Measurements from ENCODE around the gene IQCN. TPM values are rescaled to one million over a fixed set of nuclear protein-coding genes. Genes with fewer than 3 reads are reported as not detected.

The IQCN gene
- total and polyA plus RNA-seq, 10 of the 15 experiments (the other 5 are each of a cell fraction or from before 2014, with no cell fraction given), result 0.01 to 0.54 (median 0.23) TPM; not detected in 3

DNA sequence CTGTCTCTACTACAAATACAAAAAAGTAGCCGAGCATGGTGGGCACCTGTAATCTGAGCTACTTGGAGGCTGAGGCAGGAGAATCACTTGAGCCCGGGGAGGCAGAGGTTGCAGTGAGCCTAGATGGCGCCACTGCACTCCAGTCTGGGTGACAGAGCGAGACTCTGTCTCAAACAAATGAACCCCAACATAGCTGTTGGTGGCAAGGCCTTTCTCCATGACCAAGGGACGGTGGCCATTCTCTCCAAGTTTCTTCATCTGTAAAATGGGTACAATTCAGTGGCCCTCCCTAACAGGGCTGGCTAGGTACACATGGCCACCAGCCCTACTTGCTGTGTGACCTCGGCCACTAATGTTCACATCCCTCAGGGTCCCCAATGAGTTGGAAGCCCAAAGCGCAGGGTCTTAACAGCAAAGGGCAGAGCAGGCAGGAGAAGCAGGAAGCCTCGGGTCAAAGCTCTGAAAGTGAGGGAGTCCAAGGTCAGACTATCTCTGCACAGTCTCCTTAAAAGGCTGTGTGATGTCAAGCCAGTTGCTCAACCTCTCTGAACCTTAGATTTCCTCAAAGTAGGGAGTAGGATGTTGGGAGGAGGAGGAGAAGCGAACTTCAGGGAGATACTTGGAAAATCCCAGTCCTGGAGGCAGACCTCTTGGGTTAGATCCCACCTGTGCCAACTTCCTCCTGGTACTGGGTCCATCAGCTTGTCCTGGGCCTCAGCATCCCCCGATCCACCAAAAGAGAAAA is 4.4 kb upstream of the IQCN start:
- Histone ChIP-seq H3K9ac (ENCODE audit: control insufficient read depth, insufficient read depth, low read length) (peak overlapping the region; percentile 93), H3K4me1 (ENCODE audit: control insufficient read depth, insufficient read depth, low read length) (peaks cover 21% of the 10 kb centered on the region), H3K4me3 (peak overlapping the region; percentile 98), H3K9me3 (replicated peaks; ENCODE audit: control insufficient read depth, insufficient read depth, low read length) (no peaks in the 10 kb centered on the region), H3K27me3 (replicated peaks in 1 of 2; ENCODE audit: control insufficient read depth in 2 of 2, insufficient read depth in 2 of 2, low read length in 1 of 2) (no peaks in the 10 kb centered on the region), H3K27ac (ENCODE audit: control insufficient read depth, insufficient read depth) (peak overlapping the region; percentile 60), H4K20me1 (ENCODE audit: control insufficient read depth, insufficient read depth) (peaks cover 14% of the 10 kb centered on the region), H3K4me2 (ENCODE audit: control insufficient read depth, insufficient read depth) (peak overlapping the region; percentile 91), H3K79me2 (ENCODE audit: control insufficient read depth, insufficient read depth, low read length) (peaks cover 40% of the 10 kb centered on the region), H3K36me3 (ENCODE audit: control insufficient read depth in 2 of 2, insufficient read depth in 2 of 2, low read length in 1 of 2) (peaks cover 0 to 4% of the 10 kb centered on the region in 2 experiments; a peak in 2 of 4 replicates), H2AFZ (ENCODE audit: control insufficient read depth, low read depth, low read length) (no peak overlapping the region)
- ChIA-PET CTCF (interaction anchor here (0.9 to 14.1 kb wide), 34 partner anchors 9 to 165 kb away, joined by 3 to 516 read pairs (median 6); partner anchors contain the start of genes LSM4, PGPEP1 and RAB3A), POLR2A (interaction anchor here (0.7 to 8.4 kb wide), 16 partner anchors 13 to 308 kb away, joined by 3 to 206 read pairs (median 23); partner anchors contain the start of genes LSM4, PGPEP1 and RAB3A), SMC1A (ENCODE audit: uncharacterized antibody, unreplicated experiment) (interaction anchor here (0.9 to 6.3 kb wide), 26 partner anchors 9 to 137 kb away, joined by 3 to 176 read pairs (median 5); partner anchors contain the start of genes LRRC25, LSM4 and MPV17L2), RAD21 (ENCODE audit: unreplicated experiment) (interaction anchor here (0.6 to 7.1 kb wide), 23 partner anchors 13 to 141 kb away, joined by 3 to 259 read pairs (median 11); partner anchors contain the start of genes LSM4, MPV17L2, PGPEP1 and RAB3A)
- BruUV-seq (replicated peaks), result no TSS peak
- no peak for DNase-seq (ENCODE audit: low read depth, low spot score)
- FAIRE-seq, result peak; percentile 85
- intact Hi-C loops (cut with micrococcal nuclease; ENCODE audit: unreplicated experiment) (loop anchor here (1.0 to 5.0 kb wide), 4 partner anchors 27 to 64 kb away; partner anchors contain the start of genes LSM4 and PGPEP1), in situ Hi-C loops (cut with MboI) (loop anchor here (5.0 kb wide), 2 partner anchors 44 to 129 kb away; partner anchors contain the start of gene LSM4)
- 17% methylated on average over 10 of the region's 10 CpGs for WGBS (ENCODE audit: insufficient coverage, insufficient replicate concordance, low lambda C conversion rate, missing lambda C conversion rate)
- ATAC-seq, result no peak
- TF ChIP-seq NFXL1 (IDR thresholded peaks at IDR 0.05; ENCODE audit: borderline replicate concordance), result 0 out of 2 replicates have a peak, but pooled peaks have one; percentile 84
- 0 out of 2 replicates have a peak, but pooled peaks have one; percentile 25 for TF ChIP-seq MXI1 (IDR thresholded peaks at IDR 0.05; ENCODE audit: low read depth, low read length)
- TF ChIP-seq RAD21 (IDR thresholded peaks at IDR 0.05; ENCODE audit: insufficient read depth, low read depth, low read length), result no peak
- TF ChIP-seq BACH1 (IDR thresholded peaks at IDR 0.05; ENCODE audit: borderline replicate concordance), result peak; percentile 11; the same call in 1 of the 2 replicates
- TF ChIP-seq ZNF384 (IDR thresholded peaks at IDR 0.05; ENCODE audit: borderline replicate concordance, low read depth, low read length), result no peak
- TF ChIP-seq BRCA1 (IDR thresholded peaks at IDR 0.05; ENCODE audit: low read depth, low read length), result no peak
- TF ChIP-seq WRNIP1 (IDR thresholded peaks at IDR 0.05; ENCODE audit: borderline replicate concordance, low read depth, low read length), result no peak
- no peak for TF ChIP-seq SRF (IDR thresholded peaks at IDR 0.05; ENCODE audit: low read depth in 2 of 2, low read length in 2 of 2)
- TF ChIP-seq IKZF1 (conservative IDR thresholded peaks at IDR 0.05), result no peak
- no peak for TF ChIP-seq ZNF207 (IDR thresholded peaks at IDR 0.05; ENCODE audit: borderline replicate concordance)
- TF ChIP-seq, protein P1, sequence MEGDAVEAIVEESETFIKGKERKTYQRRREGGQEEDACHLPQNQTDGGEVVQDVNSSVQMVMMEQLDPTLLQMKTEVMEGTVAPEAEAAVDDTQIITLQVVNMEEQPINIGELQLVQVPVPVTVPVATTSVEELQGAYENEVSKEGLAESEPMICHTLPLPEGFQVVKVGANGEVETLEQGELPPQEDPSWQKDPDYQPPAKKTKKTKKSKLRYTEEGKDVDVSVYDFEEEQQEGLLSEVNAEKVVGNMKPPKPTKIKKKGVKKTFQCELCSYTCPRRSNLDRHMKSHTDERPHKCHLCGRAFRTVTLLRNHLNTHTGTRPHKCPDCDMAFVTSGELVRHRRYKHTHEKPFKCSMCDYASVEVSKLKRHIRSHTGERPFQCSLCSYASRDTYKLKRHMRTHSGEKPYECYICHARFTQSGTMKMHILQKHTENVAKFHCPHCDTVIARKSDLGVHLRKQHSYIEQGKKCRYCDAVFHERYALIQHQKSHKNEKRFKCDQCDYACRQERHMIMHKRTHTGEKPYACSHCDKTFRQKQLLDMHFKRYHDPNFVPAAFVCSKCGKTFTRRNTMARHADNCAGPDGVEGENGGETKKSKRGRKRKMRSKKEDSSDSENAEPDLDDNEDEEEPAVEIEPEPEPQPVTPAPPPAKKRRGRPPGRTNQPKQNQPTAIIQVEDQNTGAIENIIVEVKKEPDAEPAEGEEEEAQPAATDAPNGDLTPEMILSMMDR (IDR thresholded peaks at IDR 0.05 in 2 of 3, conservative IDR thresholded peaks at IDR 0.05 in 1 of 3; ENCODE audit: control insufficient read depth in 2 of 3, extremely low read depth in 1 of 3, insufficient read depth in 1 of 3, low read depth in 3 of 3, low read length in 3 of 3), result peak; percentile 1 to 43 (median 38); a peak in 3 of 6 replicates
- TF ChIP-seq MYC (IDR thresholded peaks at IDR 0.05; ENCODE audit: insufficient read depth, insufficient read length, insufficient replicate concordance, low read length, severe bottlenecking), result no peak
- TF ChIP-seq, protein P2, sequence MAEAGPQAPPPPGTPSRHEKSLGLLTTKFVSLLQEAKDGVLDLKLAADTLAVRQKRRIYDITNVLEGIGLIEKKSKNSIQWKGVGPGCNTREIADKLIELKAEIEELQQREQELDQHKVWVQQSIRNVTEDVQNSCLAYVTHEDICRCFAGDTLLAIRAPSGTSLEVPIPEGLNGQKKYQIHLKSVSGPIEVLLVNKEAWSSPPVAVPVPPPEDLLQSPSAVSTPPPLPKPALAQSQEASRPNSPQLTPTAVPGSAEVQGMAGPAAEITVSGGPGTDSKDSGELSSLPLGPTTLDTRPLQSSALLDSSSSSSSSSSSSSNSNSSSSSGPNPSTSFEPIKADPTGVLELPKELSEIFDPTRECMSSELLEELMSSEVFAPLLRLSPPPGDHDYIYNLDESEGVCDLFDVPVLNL (IDR thresholded peaks at IDR 0.05; ENCODE audit: low read depth, low read length), result no peak
- no peak for TF ChIP-seq LARP7 (IDR thresholded peaks at IDR 0.05)
- TF ChIP-seq EZH2 (IDR thresholded peaks at IDR 0.05; ENCODE audit: borderline replicate concordance, control insufficient read depth, low read depth, low read length), result no peak
- TF ChIP-seq, protein P3, sequence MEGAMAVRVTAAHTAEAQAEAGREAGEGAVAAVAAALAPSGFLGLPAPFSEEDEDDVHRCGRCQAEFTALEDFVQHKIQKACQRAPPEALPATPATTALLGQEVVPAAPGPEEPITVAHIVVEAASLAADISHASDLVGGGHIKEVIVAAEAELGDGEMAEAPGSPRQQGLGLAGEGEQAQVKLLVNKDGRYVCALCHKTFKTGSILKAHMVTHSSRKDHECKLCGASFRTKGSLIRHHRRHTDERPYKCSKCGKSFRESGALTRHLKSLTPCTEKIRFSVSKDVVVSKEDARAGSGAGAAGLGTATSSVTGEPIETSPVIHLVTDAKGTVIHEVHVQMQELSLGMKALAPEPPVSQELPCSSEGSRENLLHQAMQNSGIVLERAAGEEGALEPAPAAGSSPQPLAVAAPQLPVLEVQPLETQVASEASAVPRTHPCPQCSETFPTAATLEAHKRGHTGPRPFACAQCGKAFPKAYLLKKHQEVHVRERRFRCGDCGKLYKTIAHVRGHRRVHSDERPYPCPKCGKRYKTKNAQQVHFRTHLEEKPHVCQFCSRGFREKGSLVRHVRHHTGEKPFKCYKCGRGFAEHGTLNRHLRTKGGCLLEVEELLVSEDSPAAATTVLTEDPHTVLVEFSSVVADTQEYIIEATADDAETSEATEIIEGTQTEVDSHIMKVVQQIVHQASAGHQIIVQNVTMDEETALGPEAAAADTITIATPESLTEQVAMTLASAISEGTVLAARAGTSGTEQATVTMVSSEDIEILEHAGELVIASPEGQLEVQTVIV (IDR thresholded peaks at IDR 0.05; ENCODE audit: borderline replicate concordance, partially characterized antibody), result no peak
